NCI-H2227 (cell line): ENCODE data around the gene KLRF1.

Experiments
- DNase-seq: peaks from one replicate; lab custom pipeline; 2025; ENCODE audit not compliant: unreplicated experiment; lab: John Stamatoyannopoulos, UW

Gene KLRF1, protein sequence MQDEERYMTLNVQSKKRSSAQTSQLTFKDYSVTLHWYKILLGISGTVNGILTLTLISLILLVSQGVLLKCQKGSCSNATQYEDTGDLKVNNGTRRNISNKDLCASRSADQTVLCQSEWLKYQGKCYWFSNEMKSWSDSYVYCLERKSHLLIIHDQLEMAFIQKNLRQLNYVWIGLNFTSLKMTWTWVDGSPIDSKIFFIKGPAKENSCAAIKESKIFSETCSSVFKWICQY

GRCh38 chr12:9827209-9827888 is at the start of gene KLRF1:
KLRF1 (plus strand) TSS chr12:9827481; CDS start chr12:9827545, 64 bp downstream.
- no peak for DNase-seq

DNA sequence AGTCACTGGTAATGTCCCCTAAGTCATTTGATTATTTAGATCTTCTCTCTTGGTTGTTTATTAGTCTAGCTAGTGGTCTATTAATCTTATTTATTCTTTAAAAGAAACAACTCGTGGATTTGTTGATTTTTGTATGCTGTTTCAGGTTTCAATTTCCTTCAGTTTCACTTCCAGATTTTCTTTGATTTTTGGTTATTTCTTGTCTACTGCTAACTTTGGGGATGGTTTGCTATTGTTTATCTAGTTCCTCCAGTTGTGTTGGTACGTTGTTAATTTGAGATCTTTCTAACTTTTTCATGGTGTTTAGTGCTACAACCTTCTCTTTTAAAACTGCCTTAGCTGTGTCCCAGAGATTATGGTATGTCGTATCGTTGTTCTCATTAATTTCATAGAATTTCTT is 48.1 kb upstream of the KLRF1 start:
- DNase-seq, result no peak

DNA sequence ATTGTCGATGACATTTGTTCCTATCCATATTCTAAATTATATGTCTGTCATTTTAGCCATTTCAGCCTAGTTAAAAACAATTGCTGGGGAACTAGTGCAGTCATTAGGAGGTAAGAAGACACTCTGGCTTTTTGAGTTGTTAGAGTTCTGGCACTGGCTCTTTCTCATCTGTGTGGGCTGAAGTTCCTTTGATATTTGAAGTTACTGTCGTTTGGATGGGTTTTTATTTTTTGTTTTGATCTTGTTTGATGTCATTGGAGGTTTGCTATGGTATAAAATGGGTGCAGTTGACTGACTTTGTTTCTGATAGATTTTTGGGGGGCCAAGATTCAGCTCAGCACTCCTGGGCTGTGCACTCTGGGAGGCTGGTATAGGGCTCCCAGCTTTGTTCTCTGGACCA is 45.9 kb upstream of the KLRF1 start:
- DNase-seq, result no peak

DNA sequence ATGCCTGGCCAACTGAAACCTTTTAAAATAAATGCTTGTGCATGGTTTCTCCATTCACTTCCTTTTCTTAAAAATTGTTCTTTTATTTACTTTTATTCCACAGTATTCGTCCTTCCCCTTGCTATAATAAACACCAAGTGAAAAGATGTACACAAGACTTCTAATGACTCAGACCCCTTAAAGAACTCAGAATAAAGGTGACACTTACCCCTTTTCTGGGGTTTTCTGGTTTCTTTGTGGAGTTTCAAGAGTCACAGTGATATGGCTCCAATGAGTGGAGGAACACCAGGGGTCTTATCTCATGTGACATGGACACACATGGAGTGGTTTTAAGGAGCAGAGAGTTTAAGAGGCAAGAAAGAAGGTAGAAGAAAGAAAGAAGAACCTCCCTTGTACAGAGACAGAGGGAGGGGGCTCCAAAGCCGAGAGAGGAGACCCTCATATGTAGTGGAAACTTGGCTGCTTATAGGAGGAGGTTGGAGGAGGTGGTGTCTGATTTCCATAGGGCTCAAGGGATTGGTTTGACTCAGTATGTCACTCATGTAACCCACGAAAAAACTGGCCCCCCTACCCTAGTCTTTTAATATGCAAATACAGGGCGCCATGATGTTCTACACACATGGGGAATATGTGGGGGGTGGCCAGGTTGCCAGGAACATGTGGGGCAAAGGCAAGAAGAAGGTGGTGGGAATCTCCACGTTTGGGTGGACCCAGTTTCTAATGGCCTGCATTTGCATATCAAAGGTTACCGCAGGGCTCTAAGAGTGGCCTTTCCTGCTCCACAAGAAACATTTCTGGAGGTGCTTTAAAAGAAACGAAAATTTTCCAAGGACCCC is 44.5 kb upstream of the KLRF1 start:
- DNase-seq, result no peak

- DNase-seq, result no peak
These were observed 43.0 kb upstream of the KLRF1 start for GRCh38 chr12:9784326-9784725.

- DNase-seq, result no peak
These were observed 42.5 kb upstream of the KLRF1 start for GRCh38 chr12:9784816-9785215.

- no peak for DNase-seq
These were observed 40.3 kb upstream of the KLRF1 start for GRCh38 chr12:9786726-9787717.

DNA sequence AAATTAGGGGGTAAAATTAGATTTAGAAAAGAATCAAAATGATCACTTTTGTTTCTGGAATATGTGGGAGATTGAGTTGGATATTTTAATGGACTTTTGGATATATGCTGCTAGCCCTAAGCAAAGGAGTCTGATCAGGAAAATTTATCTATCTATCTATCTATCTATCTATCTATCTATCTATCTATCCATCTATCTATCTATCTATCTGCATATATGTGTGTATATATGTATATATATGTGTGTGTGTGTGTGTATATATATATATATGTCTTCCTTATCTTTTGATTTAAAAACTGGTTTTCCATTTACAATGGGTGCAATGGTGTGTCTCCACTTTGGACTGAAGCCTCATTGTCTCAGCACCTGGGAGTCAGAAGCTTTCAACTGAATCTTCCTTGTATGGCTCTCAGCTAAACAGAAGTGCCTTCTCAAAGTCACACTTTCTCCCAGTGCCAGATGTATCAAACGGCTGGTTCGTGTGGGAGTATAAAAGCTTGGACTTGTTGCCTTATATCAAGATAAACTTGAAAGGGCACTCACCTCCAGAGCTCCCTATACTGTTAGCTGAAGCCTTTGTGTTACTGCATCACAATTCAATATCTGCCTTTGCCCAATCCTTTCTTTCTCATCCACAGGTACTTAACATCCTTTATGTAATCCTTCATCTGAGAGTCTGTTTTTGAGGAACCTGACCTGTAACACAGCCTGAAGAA is 34.9 kb upstream of the KLRF1 start:
- no peak for DNase-seq

DNA sequence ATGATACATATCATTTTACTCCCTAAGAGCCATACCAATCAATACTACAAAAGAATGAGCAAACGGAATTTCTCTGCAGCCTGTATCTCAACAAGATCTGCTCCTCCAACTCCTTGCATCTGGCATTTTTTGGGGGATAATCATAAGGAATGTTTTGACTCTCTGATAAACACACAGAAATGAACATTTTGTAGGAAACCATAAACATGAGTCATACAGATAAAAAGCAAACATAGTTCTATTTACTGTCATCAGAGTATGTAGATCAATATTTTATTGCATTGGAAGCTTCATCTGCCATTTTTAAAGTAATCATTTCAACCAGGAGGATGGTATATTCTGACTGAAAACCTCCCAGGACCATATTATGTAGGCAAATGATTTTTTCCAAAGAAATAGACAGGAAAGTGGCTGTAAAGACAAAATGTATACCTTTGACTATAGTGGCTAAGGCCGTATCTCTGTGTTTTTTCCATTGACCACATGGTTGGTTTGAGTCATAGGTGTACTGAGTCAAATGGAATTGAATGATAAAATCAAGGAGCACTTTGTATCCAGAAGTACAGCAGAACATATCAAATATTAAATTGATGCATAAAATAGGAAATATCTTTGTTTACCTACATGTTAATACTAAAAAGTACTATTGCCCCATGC is 34.2 kb upstream of the KLRF1 start:
- DNase-seq, result no peak

- DNase-seq, result no peak
These were observed 33.4 kb upstream of the KLRF1 start for GRCh38 chr12:9793779-9794395.

GRCh38 chr12:9794484-9795093 is 32.7 kb upstream of the KLRF1 start:
- DNase-seq, result no peak

- DNase-seq, result no peak
These were observed 31.3 kb upstream of the KLRF1 start for GRCh38 chr12:9795945-9796344.

GRCh38 chr12:9796346-9796745 is 30.9 kb upstream of the KLRF1 start:
- DNase-seq, result no peak

DNA sequence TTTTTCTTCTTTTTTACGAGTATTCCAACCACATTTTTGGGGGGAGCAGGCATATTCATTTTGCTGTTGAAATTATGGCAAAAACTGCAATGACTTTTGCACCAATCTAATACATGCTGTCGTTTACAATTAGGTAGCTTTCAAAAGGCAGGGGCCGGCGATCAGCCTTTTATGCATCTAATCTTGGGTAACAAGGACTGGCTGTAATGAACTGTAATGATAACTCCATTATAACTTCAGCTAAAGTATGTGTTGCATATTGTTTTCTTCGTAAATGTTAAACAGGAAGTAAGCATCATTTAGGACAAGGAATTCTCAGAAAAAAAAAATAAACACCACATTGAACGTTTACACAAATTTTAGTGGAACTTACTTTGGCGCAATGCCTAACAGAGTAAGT is 30.3 kb upstream of the KLRF1 start:
- no peak for DNase-seq

GRCh38 chr12:9797722-9798619 is 29.3 kb upstream of the KLRF1 start:
- DNase-seq, result no peak

DNA sequence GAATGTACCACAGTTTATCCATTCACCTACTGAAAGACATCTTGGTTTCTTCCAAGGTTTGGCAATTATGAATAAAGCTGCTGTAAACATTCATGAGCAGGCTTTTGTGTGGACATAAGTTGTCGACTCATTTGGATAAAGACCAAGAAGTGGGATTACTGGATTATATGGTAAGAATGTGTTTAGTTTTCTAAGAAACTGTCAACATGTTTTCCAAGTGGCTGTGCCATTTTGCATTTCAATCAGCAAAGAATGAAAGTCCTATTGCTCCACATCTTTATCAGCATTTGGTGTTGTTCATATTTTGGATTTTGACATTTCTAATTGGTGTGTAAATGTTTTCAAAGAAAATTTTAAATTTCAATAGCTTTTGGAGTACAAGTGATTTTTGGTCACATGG is 27.3 kb upstream of the KLRF1 start:
- no peak for DNase-seq

DNA sequence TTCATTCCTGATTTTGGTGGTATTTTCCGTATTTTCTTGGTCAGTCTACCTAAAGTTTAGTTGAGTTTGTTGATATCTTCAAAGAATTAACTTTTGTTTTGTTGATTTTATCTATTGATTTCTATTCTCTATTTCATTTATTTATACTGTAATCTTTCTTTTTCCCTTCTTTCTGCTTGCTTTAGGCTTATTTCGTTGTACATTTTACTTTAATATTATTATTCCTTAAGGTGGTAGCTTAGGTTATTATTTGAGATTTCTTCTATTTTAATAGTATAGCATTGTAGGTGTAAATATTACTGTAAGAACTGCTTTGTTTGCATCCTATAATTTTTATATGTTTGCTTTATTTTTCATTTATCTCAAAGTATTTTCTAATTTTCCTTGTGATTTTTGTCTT is 21.4 kb upstream of the KLRF1 start:
- no peak for DNase-seq

DNA sequence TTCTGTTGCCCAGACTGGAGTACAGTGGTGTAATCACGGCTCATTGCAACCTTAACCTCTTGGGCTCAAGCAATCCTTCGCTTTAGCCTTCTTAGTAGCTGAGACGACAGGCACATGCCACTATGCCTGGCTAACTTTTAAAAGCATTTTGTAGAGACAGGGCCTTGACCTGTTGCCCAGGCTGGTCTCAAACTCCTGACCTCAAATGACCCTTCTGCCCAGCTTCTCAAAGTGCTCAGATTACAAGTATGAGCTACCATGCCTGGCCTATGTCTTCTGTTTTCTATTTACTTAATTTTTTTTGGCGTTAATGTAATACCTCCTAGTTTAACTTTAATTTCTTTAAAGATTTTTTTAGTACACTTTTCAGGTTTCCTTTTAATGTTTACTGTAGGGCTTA is 20.6 kb upstream of the KLRF1 start:
- DNase-seq, result no peak
